SH-SY5Y (cell line): ENCODE data around the gene ADNP.

Source experiments
- GATA2 ChIP-seq: IDR thresholded peaks from 2 replicates; pipeline ENCODE4 v1.6.1; 2011; ENCODE audit warnings: mild to moderate bottlenecking, low read depth, low read length
- GATA3 ChIP-seq: IDR thresholded peaks from 2 replicates; pipeline ENCODE4 v1.6.1; 2011; ENCODE audit warnings: low read depth, mild to moderate bottlenecking, low read length, moderate library complexity

DNA sequence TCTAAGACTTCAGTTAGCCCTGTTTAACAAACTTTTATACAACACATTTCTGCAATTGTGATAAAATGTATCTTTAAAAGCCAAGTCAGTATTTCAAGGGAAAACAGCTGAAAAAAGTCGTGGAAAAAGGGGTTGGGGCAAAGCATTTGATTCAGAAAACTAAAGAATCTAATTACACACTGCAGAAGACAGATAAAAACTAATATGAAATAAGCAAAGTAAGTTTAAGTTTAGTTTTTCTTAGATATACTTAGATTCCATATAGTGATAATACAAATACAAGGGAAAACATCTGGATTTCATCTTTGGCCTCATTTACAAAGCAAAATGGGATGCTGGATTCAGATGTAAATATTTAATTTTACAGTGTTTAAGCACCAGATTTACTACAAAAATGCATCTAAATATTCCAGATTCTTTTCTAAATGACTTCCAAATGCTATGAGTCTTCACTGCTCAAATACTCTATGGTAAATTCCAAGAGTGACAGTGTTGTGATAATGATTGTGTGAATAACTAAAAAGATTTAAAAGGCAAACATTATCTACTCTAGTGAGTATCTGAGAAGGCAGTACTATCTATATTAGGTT, 1.5 kb upstream of the ADNP start:
- TF ChIP-seq GATA2: no peak
- TF ChIP-seq GATA3: no peak
